Endothelial cell of umbilical vein (primary cell): ENCODE results near the gene PSMB7. TPM values are rescaled to one million over a fixed set of nuclear protein-coding genes. Genes with fewer than 3 reads are reported as not detected.

Experiments
- BruUV-seq: library from RNA; stranded (reverse); fragments of 400-500 nt; replicated peaks from 2 replicates; lab custom pipeline; 2021; lab: Mats Ljungman, UMichigan
- CTCF ChIA-PET: fragments of 300-600, 350-600 bp; sonication (Branson Sonifier 250); formaldehyde crosslinking; loops from one replicate; lab custom pipeline; 2021; ENCODE audit warnings: antibody characterized with exemption, inconsistent platforms; lab: Charles Lee
- POLR2A ChIA-PET: fragments of 300-600, 350-600 bp; sonication (Branson Sonifier 250); formaldehyde crosslinking; loops from one replicate; lab custom pipeline; 2021; ENCODE audit warnings: antibody characterized with exemption, inconsistent platforms; lab: Charles Lee
- DNase-seq: peaks from one replicate; pipeline ENCODE4 v3.0.0-alpha.2; 2011; ENCODE audit warnings: low read depth, low spot score
- FAIRE-seq: peaks from 2 replicates; lab custom pipeline; 2011; peaks lifted over from hg19 to GRCh38; lab: Jason Lieb, UNC
- H2AFZ ChIP-seq: 2 replicates; pipeline ENCODE4 v1.6.0; 2012; ENCODE audit warnings: low read depth, low read length, control low read depth, inconsistent platforms
- H3K27ac ChIP-seq: 2 replicates; pipeline ENCODE4 v1.5.1; 2011; ENCODE audit warnings: low read depth, mild to moderate bottlenecking, control low read depth, low read length, moderate library complexity; ENCODE audit not compliant: insufficient read depth
- H3K27me3 ChIP-seq, 2 experiments: 2 replicates each; pipeline versions ENCODE4 v1.6.0 to v1.6.1; 2011; ENCODE audit warnings: low read length in 2 of 2, mixed read lengths in 1 of 2; ENCODE audit not compliant: control insufficient read depth in 2 of 2, insufficient read depth in 2 of 2
- H3K36me3 ChIP-seq, 2 experiments: 2 replicates in 1 of 2; 3 replicates in 1 of 2; pipeline ENCODE4 v1.5.1; 2011; ENCODE audit warnings: low read length in 2 of 2, mild to moderate bottlenecking in 1 of 2, moderate library complexity in 1 of 2; ENCODE audit not compliant: control insufficient read depth in 2 of 2, insufficient read depth in 2 of 2; ENCODE audit errors: extremely low read depth in 1 of 2
- H3K4me1 ChIP-seq: 3 replicates; pipeline ENCODE4 v1.5.1; 2011; ENCODE audit warnings: mild to moderate bottlenecking, low read length; ENCODE audit not compliant: control insufficient read depth, insufficient read depth; ENCODE audit errors: extremely low read depth
- H3K4me2 ChIP-seq: 2 replicates; pipeline ENCODE4 v1.6.1; 2011; ENCODE audit warnings: low read length, control low read depth, mixed read lengths; ENCODE audit not compliant: insufficient read depth
- H3K4me3 ChIP-seq, 3 experiments: fragments of 200-600 bp in 1 of 3; sonication (generic), shearing (Covaris generic) in 1 of 3; replicated peaks in 1 of 3; 2 replicates each; pipeline ENCODE4 v1.5.1; 2011 to 2016; ENCODE audit warnings: control low read depth in 3 of 3, low read length in 3 of 3, mild to moderate bottlenecking in 2 of 3, inconsistent platforms in 1 of 3, low read depth in 1 of 3, moderate library complexity in 1 of 3; ENCODE audit not compliant: insufficient read depth in 1 of 3
- H3K79me2 ChIP-seq: 2 replicates; pipeline ENCODE4 v1.6.0; 2012; ENCODE audit warnings: low read length, inconsistent platforms; ENCODE audit not compliant: control insufficient read depth, insufficient read depth
- H3K9ac ChIP-seq: replicated peaks from 2 replicates; pipeline ENCODE3; 2011; ENCODE audit warnings: low read length, control low read depth; ENCODE audit not compliant: insufficient read depth; ENCODE audit errors: extremely low read depth
- H3K9me1 ChIP-seq: replicated peaks from 3 replicates; pipeline ENCODE4 v1.6.0; 2011; ENCODE audit warnings: mild to moderate bottlenecking, low read length; ENCODE audit not compliant: control insufficient read depth, insufficient read depth; ENCODE audit errors: extremely low read depth
- H3K9me3 ChIP-seq: replicated peaks from 2 replicates; pipeline ENCODE4 v1.5.1; 2012; ENCODE audit warnings: low read length, inconsistent platforms; ENCODE audit not compliant: control insufficient read depth, insufficient read depth
- H4K20me1 ChIP-seq: replicated peaks from 2 replicates; pipeline ENCODE3; 2011; ENCODE audit warnings: mild to moderate bottlenecking, low read length; ENCODE audit not compliant: control insufficient read depth, insufficient read depth; ENCODE audit errors: extremely low read depth
- FOS ChIP-seq: IDR thresholded peaks from 2 replicates; pipeline ENCODE4 v1.6.1; 2011; ENCODE audit warnings: mild to moderate bottlenecking, low read length, moderate library complexity, borderline replicate concordance; ENCODE audit not compliant: insufficient read depth
- GATA2 ChIP-seq: IDR thresholded peaks from 2 replicates; pipeline ENCODE4 v1.7.0; 2011; ENCODE audit warnings: low read depth, mild to moderate bottlenecking, moderate library complexity, mixed read lengths, low read length; ENCODE audit not compliant: insufficient read length, insufficient read depth
- JUN ChIP-seq: IDR thresholded peaks from 2 replicates; pipeline ENCODE4 v1.6.1; 2011; ENCODE audit warnings: borderline replicate concordance, low read depth; ENCODE audit not compliant: insufficient read length, insufficient read depth
- MAX ChIP-seq: IDR thresholded peaks from 2 replicates; pipeline ENCODE4 v1.6.1; 2011; ENCODE audit not compliant: insufficient read depth, insufficient read length
- MYC ChIP-seq: IDR thresholded peaks from one replicate; pipeline ENCODE4 v1.6.1; 2011; ENCODE audit warnings: mild to moderate bottlenecking, low read depth, low read length
- POLR2A ChIP-seq: IDR thresholded peaks from 2 replicates; pipeline ENCODE4 v1.6.1; 2012; ENCODE audit warnings: low read depth, mild to moderate bottlenecking, control low read depth, low read length
- POLR2AphosphoS5 ChIP-seq: IDR thresholded peaks from 2 replicates; pipeline ENCODE4 v1.6.1; 2012; ENCODE audit warnings: low read depth, mild to moderate bottlenecking, control low read depth, low read length, moderate library complexity; ENCODE audit not compliant: insufficient read depth
- dilution Hi-C: fragments of 300-500 bp; cut with MboI; formaldehyde crosslinking; loops from one replicate; pipeline ENCODE4 v1.15.0; 2019; ENCODE audit warnings: low sequenced_read_pairs; ENCODE audit not compliant: extremely low pct_ligation_motif_present
- intact Hi-C: fragments of 100-400 bp; cut with micrococcal nuclease; formaldehyde crosslinking; loops from one replicate; pipeline ENCODE4 v1.10.0; 2022
- polyA plus RNA-seq, 4 experiments: library from polyadenylated mRNA; depleted of rRNA in 3 of 4; stranded (reverse) in 3 of 4; unstranded in 1 of 4; fragments of >200 nt; gene quantifications; 2 replicates each; pipeline versions ENCODE4 v1.2.1 to v1.2.3, GENCODE V29; 2011 to 2012; ENCODE audit warnings: missing spikeins in 1 of 4
- total RNA-seq: library from RNA; stranded (reverse); gene quantifications from 2 replicates; pipeline ENCODE4 v1.2.3, GENCODE V29; 2021
- TF ChIP-seq, protein P1 (sequence below), 2 donors: IDR thresholded peaks; 1 replicate in 1 of 2; 2 replicates in 1 of 2; pipeline ENCODE4 v1.5.1; 2011; ENCODE audit warnings: low read length in 2 of 2, mild to moderate bottlenecking in 2 of 2, moderate library complexity in 2 of 2, control low read depth in 1 of 2, inconsistent platforms in 1 of 2, low read depth in 1 of 2; ENCODE audit not compliant: insufficient read depth in 1 of 2; ENCODE audit errors: extremely low read depth in 1 of 2

Gene PSMB7
- total and polyA plus RNA-seq, 2 donors (not counting 3 experiments of a cell fraction or from before 2014, with no cell fraction given), result 227 to 366 TPM

DNA sequence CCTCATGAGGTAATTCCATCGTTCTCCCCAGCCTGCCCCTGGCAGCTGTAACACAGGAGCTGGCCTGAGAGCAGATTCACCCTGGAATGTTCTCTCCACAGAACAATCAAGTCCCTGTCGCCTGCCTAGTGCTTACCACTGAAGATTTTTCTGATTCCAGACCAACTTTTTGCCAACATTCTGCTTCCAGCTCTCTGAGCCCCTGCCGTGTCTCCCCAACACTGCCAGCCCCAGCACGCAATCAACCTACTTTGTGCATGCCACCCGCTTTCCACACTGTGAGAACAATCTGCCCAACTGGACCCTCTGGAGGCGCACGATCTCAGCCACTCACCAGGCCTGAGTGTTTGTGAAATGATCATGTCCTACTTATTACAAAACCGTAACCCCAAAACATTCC is 62.6 kb downstream of the PSMB7 start:
- no TSS peak for BruUV-seq
- POLR2A ChIA-PET, result no interaction called here
- Histone ChIP-seq H3K36me3 (peaks cover 7 to 53% of the 10 kb centered on the region in 2 experiments), H3K9ac (no peak overlapping the region), H3K79me2 (peaks cover 30% of the 10 kb centered on the region), H3K27ac (no peak overlapping the region), H3K27me3 (no peaks in the 10 kb centered on the region), H3K4me3 (no peak overlapping the region), H3K4me2 (no peak overlapping the region), H3K9me3 (no peaks in the 10 kb centered on the region), H4K20me1 (peaks cover 2% of the 10 kb centered on the region), H3K4me1 (no peaks in the 10 kb centered on the region), H2AFZ (no peak overlapping the region), H3K9me1 (no peaks in the 10 kb centered on the region)
- no peak for TF ChIP-seq MAX
- TF ChIP-seq JUN, result no peak
- TF ChIP-seq GATA2, result no peak
- no peak for TF ChIP-seq POLR2AphosphoS5
- no peak for TF ChIP-seq MYC
- TF ChIP-seq POLR2A, result no peak
- TF ChIP-seq FOS, result no peak
- TF ChIP-seq, protein P1, sequence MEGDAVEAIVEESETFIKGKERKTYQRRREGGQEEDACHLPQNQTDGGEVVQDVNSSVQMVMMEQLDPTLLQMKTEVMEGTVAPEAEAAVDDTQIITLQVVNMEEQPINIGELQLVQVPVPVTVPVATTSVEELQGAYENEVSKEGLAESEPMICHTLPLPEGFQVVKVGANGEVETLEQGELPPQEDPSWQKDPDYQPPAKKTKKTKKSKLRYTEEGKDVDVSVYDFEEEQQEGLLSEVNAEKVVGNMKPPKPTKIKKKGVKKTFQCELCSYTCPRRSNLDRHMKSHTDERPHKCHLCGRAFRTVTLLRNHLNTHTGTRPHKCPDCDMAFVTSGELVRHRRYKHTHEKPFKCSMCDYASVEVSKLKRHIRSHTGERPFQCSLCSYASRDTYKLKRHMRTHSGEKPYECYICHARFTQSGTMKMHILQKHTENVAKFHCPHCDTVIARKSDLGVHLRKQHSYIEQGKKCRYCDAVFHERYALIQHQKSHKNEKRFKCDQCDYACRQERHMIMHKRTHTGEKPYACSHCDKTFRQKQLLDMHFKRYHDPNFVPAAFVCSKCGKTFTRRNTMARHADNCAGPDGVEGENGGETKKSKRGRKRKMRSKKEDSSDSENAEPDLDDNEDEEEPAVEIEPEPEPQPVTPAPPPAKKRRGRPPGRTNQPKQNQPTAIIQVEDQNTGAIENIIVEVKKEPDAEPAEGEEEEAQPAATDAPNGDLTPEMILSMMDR (IDR thresholded peaks at IDR 0.05; ENCODE audit: extremely low read depth in 1 of 2, insufficient read depth in 1 of 2, low read depth in 1 of 2, low read length in 2 of 2), result no peak
- no peak for FAIRE-seq
- intact Hi-C loops (no loop called here), dilution Hi-C loops (no loop called here)
- DNase-seq, result no peak
- CTCF ChIA-PET, result interaction anchor here (1.6 kb wide), 1 partner anchor 226 kb away, joined by 5 read pairs; no protein-coding TSS in a partner anchor
